ENCODE data around the gene YLPM1.
A peak's percentile ranks its signal among the peaks of the same experiment; 100 is the strongest.

Gene YLPM1

GRCh38 chr14:74866708-74867389 lies 103.7 kb downstream of the YLPM1 start:
- H3K4me3 Mint-ChIP-seq, result no peak overlapping the region
- DNase-seq (ENCODE audit: low spot score in 2 of 2) (no peak), ATAC-seq (no peak)
- peaks cover 17% of the 10 kb centered on the region for H3K4me1 Mint-ChIP-seq
- no peaks in the 10 kb centered on the region for H3K36me3 Mint-ChIP-seq
- no peaks in the 10 kb centered on the region for H3K9me3 Mint-ChIP-seq
- H3K27ac Mint-ChIP-seq, result peak overlapping the region; percentile 13

GRCh38 chr14:74867673-74868072 lies 104.6 kb downstream of the YLPM1 start:
- H3K9me3 Mint-ChIP-seq, result no peaks in the 10 kb centered on the region
- DNase-seq (ENCODE audit: low spot score in 2 of 2) (peak; percentile 26 to 60), ATAC-seq (peak; percentile 96)
- H3K4me3 Mint-ChIP-seq, result peak overlapping the region; percentile 13
- no peaks in the 10 kb centered on the region for H3K36me3 Mint-ChIP-seq
- H3K4me1 Mint-ChIP-seq, result peaks cover 17% of the 10 kb centered on the region
- H3K27ac Mint-ChIP-seq, result peak overlapping the region; percentile 13

GRCh38 chr14:74868739-74869138 lies 105.6 kb downstream of the YLPM1 start:
- Mint-ChIP-seq H3K27ac (no peak overlapping the region), H3K4me3 (no peak overlapping the region), H3K36me3 (no peaks in the 10 kb centered on the region), H3K9me3 (no peaks in the 10 kb centered on the region), H3K4me1 (peaks cover 17% of the 10 kb centered on the region)
- DNase-seq (ENCODE audit: low spot score in 2 of 2) (no peak), ATAC-seq (no peak)

- H3K27ac Mint-ChIP-seq, result no peak overlapping the region
- H3K4me3 Mint-ChIP-seq, result no peak overlapping the region
- H3K4me1 Mint-ChIP-seq, result peaks cover 26% of the 10 kb centered on the region
- ATAC-seq (no peak), DNase-seq (ENCODE audit: low spot score in 2 of 2) (no peak)
- no peaks in the 10 kb centered on the region for H3K9me3 Mint-ChIP-seq
- H3K36me3 Mint-ChIP-seq, result no peaks in the 10 kb centered on the region
These were observed 108.7 kb downstream of the YLPM1 start for GRCh38 chr14:74871819-74872218.

- no peak for DNase-seq (ENCODE audit: low spot score in 2 of 2)
- no peaks in the 10 kb centered on the region for H3K9me3 Mint-ChIP-seq
- H3K4me3 Mint-ChIP-seq, result peak overlapping the region; percentile 68
- H3K27ac Mint-ChIP-seq, result peak overlapping the region; percentile 95
- H3K4me1 Mint-ChIP-seq, result peaks cover 26% of the 10 kb centered on the region
- no peaks in the 10 kb centered on the region for H3K36me3 Mint-ChIP-seq
- ATAC-seq, result no peak
These were observed 112.1 kb downstream of the YLPM1 start for GRCh38 chr14:74875204-74875603.

- H3K36me3 Mint-ChIP-seq, result no peaks in the 10 kb centered on the region
- peaks cover 37% of the 10 kb centered on the region for H3K4me1 Mint-ChIP-seq
- ATAC-seq (peak; percentile 79), DNase-seq (ENCODE audit: low spot score in 2 of 2) (peak; percentile 26 to 71)
- H3K9me3 Mint-ChIP-seq, result no peaks in the 10 kb centered on the region
- H3K4me3 Mint-ChIP-seq, result peak within 1 kb of the TSS; percentile 68
- H3K27ac Mint-ChIP-seq, result peak within 1 kb of the TSS; percentile 95
These were observed 113.1 kb downstream of the YLPM1 start, which contains the start of gene PROX2 for GRCh38 chr14:74875941-74876913. PROX2 (minus strand) TSS chr14:74876145; CDS start chr14:74863834, 12,311 bp downstream.

- H3K27ac Mint-ChIP-seq, result peak overlapping the region; percentile 97
- peaks cover 24% of the 10 kb centered on the region for H3K36me3 Mint-ChIP-seq
- peak overlapping the region; percentile 98 for H3K4me3 Mint-ChIP-seq
- DNase-seq (ENCODE audit: low spot score in 2 of 2), result no peak
- no peaks in the 10 kb centered on the region for H3K9me3 Mint-ChIP-seq
- ATAC-seq, result no peak
- peaks cover 63% of the 10 kb centered on the region for H3K4me1 Mint-ChIP-seq
These were observed 116.5 kb downstream of the YLPM1 start for GRCh38 chr14:74879427-74880182.

GRCh38 chr14:74881431-74882102 lies 118.5 kb downstream of the YLPM1 start, which contains the start of gene DLST:
DLST (plus strand) TSS chr14:74881916; CDS start chr14:74881954, 38 bp downstream.
- peak within 1 kb of the TSS; percentile 98 for H3K4me3 Mint-ChIP-seq
- H3K9me3 Mint-ChIP-seq, result no peaks in the 10 kb centered on the region
- H3K36me3 Mint-ChIP-seq, result peaks cover 44% of the 10 kb centered on the region
- peak; percentile 88 to 96 for DNase-seq (ENCODE audit: low spot score in 2 of 2)
- peak within 1 kb of the TSS; percentile 97 for H3K27ac Mint-ChIP-seq
- peak; percentile 97 for ATAC-seq
- H3K4me1 Mint-ChIP-seq, result peaks cover 68% of the 10 kb centered on the region

GRCh38 chr14:74882103-74882920 lies 119.2 kb downstream of the YLPM1 start:
- Mint-ChIP-seq H3K9me3 (no peaks in the 10 kb centered on the region), H3K4me1 (peaks cover 67% of the 10 kb centered on the region), H3K36me3 (peaks cover 48% of the 10 kb centered on the region), H3K4me3 (peak overlapping the region; percentile 98), H3K27ac (peak overlapping the region; percentile 97)
- DNase-seq (ENCODE audit: low spot score in 2 of 2) (no peak), ATAC-seq (peak; percentile 72)

Data from stimulated activated effector memory CD8-positive, alpha-beta T cell treated with anti-CD3 and anti-CD28 coated beads, Interleukin-12 subunit alpha, Interleukin-12 subunit beta, amount 100 ng/mL, for 72 hours (primary cell).